Measurements from ENCODE around the gene GAGE12E.
"Not testable (repeated sequence)": the region's sequence is repeated elsewhere in the genome, so short reads cannot be mapped to it uniquely, and the experiment has no call there.

DNA sequence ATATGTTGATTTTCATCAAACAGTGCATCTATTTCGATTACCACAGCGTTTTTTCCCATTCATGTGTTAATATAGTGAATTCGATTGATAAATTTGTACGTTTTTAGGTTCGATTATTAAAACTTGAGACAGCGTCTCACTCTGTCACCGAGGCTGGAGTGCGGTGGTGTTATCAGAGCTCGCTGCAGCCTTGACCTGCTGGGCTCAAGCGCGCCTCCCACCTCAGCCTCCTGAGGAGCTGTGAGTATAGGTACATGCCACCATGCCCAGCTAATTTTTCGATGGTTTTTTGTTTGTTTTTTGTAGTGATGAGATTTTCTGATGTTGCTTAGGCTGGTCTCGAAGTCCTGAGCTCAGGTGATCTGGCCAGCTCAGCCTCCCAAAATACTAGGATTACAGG lies 18.1 kb downstream of the GAGE12E start:
- not testable (repeated sequence) for TF ChIP-seq CTCF (IDR thresholded peaks at IDR 0.05); EZH2 (IDR thresholded peaks at IDR 0.05; ENCODE audit: borderline replicate concordance, insufficient read depth, low read depth, low read length, poor library complexity, severe bottlenecking)
